Activated T-helper 17 cell treated with anti-CD3 and anti-CD28 coated beads, Interleukin-2, amount 50 U/mL, for 72 hours (primary cell): ENCODE data around the gene HPS1. TPM values are rescaled to one million over a fixed set of nuclear protein-coding genes. Genes with fewer than 3 reads are reported as not detected.

Source experiments
- ATAC-seq: fragments of 150-1000 bp; cut with Tn5 transposase; replicated peaks from 2 replicates; pipeline ENCODE4 v1.10.0; 2021; ENCODE audit warnings: mild to moderate bottlenecking, moderate library complexity
- H3K27ac Mint-ChIP-seq: one replicate; pipeline ENCODE4 v1.8.0; 2022; ENCODE audit warnings: mixed read lengths
- H3K27me3 Mint-ChIP-seq: one replicate; pipeline ENCODE4 v1.8.0; 2022; ENCODE audit warnings: mixed read lengths
- H3K36me3 Mint-ChIP-seq: one replicate; pipeline ENCODE4 v1.8.0; 2022; ENCODE audit warnings: low read depth, mild to moderate bottlenecking, mixed read lengths
- H3K4me1 Mint-ChIP-seq: one replicate; pipeline ENCODE4 v1.8.0; 2022; ENCODE audit warnings: mixed read lengths
- H3K4me3 Mint-ChIP-seq: one replicate; pipeline ENCODE4 v1.8.0; 2022; ENCODE audit warnings: mild to moderate bottlenecking, mixed read lengths
- H3K9me3 Mint-ChIP-seq: one replicate; pipeline ENCODE4 v1.8.0; 2022; ENCODE audit warnings: mixed read lengths
- total RNA-seq, 2 donors: library from RNA; stranded (reverse); gene quantifications; one replicate each; pipeline ENCODE4 v1.2.3, GENCODE V29; 2022

Gene HPS1
- total RNA-seq, 2 donors from 2014 or later: 49.1 to 56.9 TPM

GRCh38 chr10:98368644-98369043 is 78.1 kb downstream of the HPS1 start:
- H3K4me1 Mint-ChIP-seq: no peaks in the 10 kb centered on the region
- H3K4me3 Mint-ChIP-seq: no peak overlapping the region
- H3K27me3 Mint-ChIP-seq: peaks cover 4% of the 10 kb centered on the region
- no peak overlapping the region for H3K27ac Mint-ChIP-seq
- H3K36me3 Mint-ChIP-seq: no peaks in the 10 kb centered on the region
- no peak for ATAC-seq
- H3K9me3 Mint-ChIP-seq: no peaks in the 10 kb centered on the region

GRCh38 chr10:98367604-98368451 is 78.9 kb downstream of the HPS1 start:
- peaks cover 4% of the 10 kb centered on the region for H3K27me3 Mint-ChIP-seq

More at GRCh38 chr10:98367604-98368451, 78.9 kb downstream of the HPS1 start:
- no peaks in the 10 kb centered on the region for H3K4me1 Mint-ChIP-seq
- no peaks in the 10 kb centered on the region for H3K9me3 Mint-ChIP-seq
- no peak for ATAC-seq
- no peak overlapping the region for H3K4me3 Mint-ChIP-seq
- no peak overlapping the region for H3K27ac Mint-ChIP-seq
- no peaks in the 10 kb centered on the region for H3K36me3 Mint-ChIP-seq

Other genes starting within 250 kb of the HPS1 start
- gene LOXL4, start 178.7 kb downstream of the HPS1 start, total RNA-seq: not detected
- 1 to 10 TPM; 5.1 to 7.0 TPM for gene PYROXD2, start 31.8 kb downstream of the HPS1 start, total RNA-seq